Measurements from ENCODE around the gene PTPRB. TPM values are rescaled to one million over a fixed set of nuclear protein-coding genes. Genes with fewer than 3 reads are reported as not detected.

PTPRB gene
- total RNA-seq, 3 donors from 2014 or later = 22.0 to 29.4 (median 27.9) TPM

DNA sequence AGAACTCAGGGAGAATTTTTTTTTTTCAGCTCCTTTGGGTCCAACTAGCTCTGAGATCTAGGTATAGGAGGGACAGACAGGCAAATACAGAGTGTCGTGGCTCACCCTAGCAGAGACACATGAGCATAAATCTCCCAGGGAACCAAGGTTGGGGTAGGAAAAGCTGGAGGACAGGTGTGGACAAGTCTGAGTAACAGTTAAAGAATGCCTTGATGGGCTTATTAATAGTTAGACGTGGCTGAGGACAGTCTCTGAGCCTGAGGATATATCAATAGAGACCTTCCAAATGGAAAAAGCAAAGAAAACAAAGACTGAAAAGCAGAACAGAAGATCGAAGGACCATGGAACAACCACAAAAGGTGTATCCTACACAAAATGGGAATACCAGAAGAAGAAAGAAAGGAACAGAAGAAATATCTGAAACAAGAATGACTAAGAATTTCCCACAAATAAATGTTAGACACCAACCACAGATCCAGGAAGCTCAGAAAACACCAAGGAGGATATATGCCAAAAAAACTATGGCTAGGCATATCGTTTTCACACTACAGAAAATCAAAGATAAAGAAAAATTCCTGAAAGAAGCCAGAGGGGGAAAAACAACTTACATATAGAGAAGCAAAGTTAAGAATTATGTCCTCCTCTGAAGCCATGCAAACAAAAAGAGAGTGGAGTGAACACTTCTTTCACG lies 80.9 kb downstream of the PTPRB start:
- intact Hi-C loops (cut with DNase I, micrococcal nuclease) = no loop called here
- H3K9me3 ChIP-seq = no peaks in the 10 kb centered on the region
- TF ChIP-seq CTCF (IDR thresholded peaks at IDR 0.05) = no peak
- no peaks in the 10 kb centered on the region for H3K4me1 ChIP-seq (ENCODE audit: low read depth)
- ATAC-seq = no peak
- H3K4me3 ChIP-seq = no peak overlapping the region
- DNase-seq = no peak
- H3K36me3 ChIP-seq (ENCODE audit: low read depth) = no peaks in the 10 kb centered on the region

GRCh38 chr12:70555081-70555480 lies 82.1 kb downstream of the PTPRB start:
- no peak for TF ChIP-seq CTCF (IDR thresholded peaks at IDR 0.05)
- no peaks in the 10 kb centered on the region for H3K9me3 ChIP-seq
- no peaks in the 10 kb centered on the region for H3K36me3 ChIP-seq (ENCODE audit: low read depth)
- DNase-seq = no peak
- intact Hi-C loops (cut with DNase I, micrococcal nuclease) = no loop called here
- no peak overlapping the region for H3K4me3 ChIP-seq
- no peak for ATAC-seq
- no peaks in the 10 kb centered on the region for H3K4me1 ChIP-seq (ENCODE audit: low read depth)

- ATAC-seq = no peak
- intact Hi-C loops (cut with DNase I, micrococcal nuclease) = no loop called here
These were observed 83.8 kb downstream of the PTPRB start for GRCh38 chr12:70553391-70553859.

DNA sequence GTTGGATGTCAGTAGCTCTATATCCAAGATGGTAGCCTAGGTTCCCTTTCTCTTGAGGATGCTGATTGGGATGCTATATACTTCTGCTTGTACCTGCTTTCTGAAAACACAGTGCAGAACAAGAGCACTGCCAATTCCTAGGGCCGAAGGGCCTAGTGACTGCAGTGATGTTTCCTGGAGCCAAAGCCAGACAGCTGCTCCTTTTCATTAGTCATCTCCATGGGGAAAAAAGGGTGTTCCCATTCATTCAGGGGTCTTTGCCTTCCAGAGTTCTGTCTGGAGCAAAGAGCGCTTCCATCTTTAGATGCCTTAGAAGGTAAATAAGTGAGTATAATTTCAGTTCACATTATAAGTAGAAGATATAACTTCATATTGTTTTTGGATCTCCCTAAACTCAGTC lies 85.5 kb downstream of the PTPRB start:
- intact Hi-C loops (cut with DNase I, micrococcal nuclease) = no loop called here
- DNase-seq (no peak), ATAC-seq (no peak)
- Histone ChIP-seq H3K4me1 (ENCODE audit: low read depth) (no peaks in the 10 kb centered on the region), H3K9me3 (no peaks in the 10 kb centered on the region), H3K36me3 (ENCODE audit: low read depth) (no peaks in the 10 kb centered on the region), H3K4me3 (no peak overlapping the region)
- no peak for TF ChIP-seq CTCF (IDR thresholded peaks at IDR 0.05)

More at GRCh38 chr12:70553391-70553859, 83.8 kb downstream of the PTPRB start:
- no peak for TF ChIP-seq CTCF (IDR thresholded peaks at IDR 0.05)
- H3K9me3 ChIP-seq = no peaks in the 10 kb centered on the region
- H3K4me1 ChIP-seq (ENCODE audit: low read depth) = no peaks in the 10 kb centered on the region
- H3K4me3 ChIP-seq = no peak overlapping the region
- H3K36me3 ChIP-seq (ENCODE audit: low read depth) = no peaks in the 10 kb centered on the region
- no peak for DNase-seq

DNA sequence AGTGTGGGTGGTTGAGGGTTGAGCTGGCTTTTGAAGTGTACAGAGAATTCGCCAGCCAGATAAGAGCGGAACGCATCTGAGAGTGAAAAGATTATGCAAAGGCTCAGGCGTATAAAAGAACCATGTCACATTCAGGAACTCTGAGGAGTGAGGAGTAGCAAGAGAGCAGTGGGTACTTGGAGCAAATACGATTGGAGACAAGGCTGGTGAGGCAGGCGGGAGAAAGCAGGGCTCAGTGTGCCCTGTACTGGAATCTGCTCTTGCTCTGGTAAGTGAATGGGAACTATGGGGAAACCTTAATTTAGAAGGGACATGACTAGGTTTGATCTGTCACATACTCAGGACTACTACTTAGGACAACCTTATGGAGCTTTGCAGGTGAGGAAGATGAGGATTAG lies 87.0 kb downstream of the PTPRB start:
- ATAC-seq = no peak
- no peak for DNase-seq
- Histone ChIP-seq H3K4me1 (ENCODE audit: low read depth) (no peaks in the 10 kb centered on the region), H3K4me3 (no peak overlapping the region), H3K9me3 (no peaks in the 10 kb centered on the region), H3K36me3 (ENCODE audit: low read depth) (no peaks in the 10 kb centered on the region)
- intact Hi-C loops (cut with DNase I, micrococcal nuclease) = no loop called here
- TF ChIP-seq CTCF (IDR thresholded peaks at IDR 0.05) = no peak
